ENCODE results near the gene DACH1. TPM values are rescaled to one million over a fixed set of nuclear protein-coding genes. Genes with fewer than 3 reads are reported as not detected.

Gene DACH1
- total and polyA plus RNA-seq, 2 of the 13 experiments (the other 11 are each of a cell fraction or from before 2014, with no cell fraction given) = not detected

DNA sequence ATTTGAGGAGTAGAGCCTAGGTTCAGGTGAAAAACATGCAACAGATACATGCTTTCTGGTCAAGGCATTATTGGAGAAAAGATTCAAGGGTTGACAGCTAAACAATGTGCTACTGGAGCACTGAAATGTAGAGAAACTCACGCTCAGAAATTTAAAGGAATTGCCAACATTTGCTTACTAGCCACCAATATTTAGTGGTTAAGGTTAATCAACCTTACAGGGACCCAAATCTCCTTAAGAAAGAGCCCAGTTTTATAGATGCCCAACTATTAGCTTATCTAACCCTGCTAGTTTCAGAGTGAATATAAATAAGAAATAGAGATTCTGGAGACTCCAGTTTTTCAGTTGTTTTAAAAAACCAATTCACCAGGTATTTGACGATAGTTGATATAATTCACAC, 203.6 kb downstream of the DACH1 start:
- no peak overlapping the region for H2AFZ ChIP-seq (ENCODE audit: low read length)
- in situ Hi-C loops (cut with HindIII; ENCODE audit: extremely low pct_ligation_motif_present, low pct_unique_long_range_greater_than_20kb) = no loop called here
- FAIRE-seq (no peak), DNase-seq (ENCODE audit: low spot score) (no peak), ATAC-seq (no peak)
- H3K4me3 ChIP-seq (replicated peaks in 1 of 3; ENCODE audit: insufficient read depth in 1 of 3, low read depth in 2 of 3, low read length in 3 of 3) = no peak overlapping the region
- H3K4me2 ChIP-seq (ENCODE audit: low read depth, low read length) = no peak overlapping the region
- no peaks in the 10 kb centered on the region for H3K4me1 ChIP-seq (ENCODE audit: insufficient read depth, low read length)
- no peak overlapping the region for H3K9ac ChIP-seq (ENCODE audit: insufficient read depth, low read depth, low read length)
- no peak overlapping the region for H3K27ac ChIP-seq (ENCODE audit: extremely low read length, insufficient read depth, low read length)
- TF ChIP-seq ONECUT2 (CRISPR knock-in tag; IDR thresholded peaks at IDR 0.05) (no peak), RORA (CRISPR knock-in tag; IDR thresholded peaks at IDR 0.05) (no peak), ZNF574 (CRISPR knock-in tag; IDR thresholded peaks at IDR 0.05) (no peak), HDAC1 (CRISPR knock-in tag; IDR thresholded peaks at IDR 0.05) (no peak), GZF1 (CRISPR knock-in tag; IDR thresholded peaks at IDR 0.05) (no peak), SNAPC2 (CRISPR knock-in tag; IDR thresholded peaks at IDR 0.05) (no peak), ZNF598 (CRISPR knock-in tag; IDR thresholded peaks at IDR 0.05; ENCODE audit: borderline replicate concordance) (no peak), ZNF138 (CRISPR knock-in tag; IDR thresholded peaks at IDR 0.05; ENCODE audit: low read depth) (no peak)
- TF ChIP-seq, protein P1, sequence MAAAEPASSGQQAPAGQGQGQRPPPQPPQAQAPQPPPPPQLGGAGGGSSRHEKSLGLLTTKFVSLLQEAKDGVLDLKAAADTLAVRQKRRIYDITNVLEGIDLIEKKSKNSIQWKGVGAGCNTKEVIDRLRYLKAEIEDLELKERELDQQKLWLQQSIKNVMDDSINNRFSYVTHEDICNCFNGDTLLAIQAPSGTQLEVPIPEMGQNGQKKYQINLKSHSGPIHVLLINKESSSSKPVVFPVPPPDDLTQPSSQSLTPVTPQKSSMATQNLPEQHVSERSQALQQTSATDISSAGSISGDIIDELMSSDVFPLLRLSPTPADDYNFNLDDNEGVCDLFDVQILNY (CRISPR knock-in tag; conservative IDR thresholded peaks at IDR 0.05) = no peak
- TF ChIP-seq, protein P2, sequence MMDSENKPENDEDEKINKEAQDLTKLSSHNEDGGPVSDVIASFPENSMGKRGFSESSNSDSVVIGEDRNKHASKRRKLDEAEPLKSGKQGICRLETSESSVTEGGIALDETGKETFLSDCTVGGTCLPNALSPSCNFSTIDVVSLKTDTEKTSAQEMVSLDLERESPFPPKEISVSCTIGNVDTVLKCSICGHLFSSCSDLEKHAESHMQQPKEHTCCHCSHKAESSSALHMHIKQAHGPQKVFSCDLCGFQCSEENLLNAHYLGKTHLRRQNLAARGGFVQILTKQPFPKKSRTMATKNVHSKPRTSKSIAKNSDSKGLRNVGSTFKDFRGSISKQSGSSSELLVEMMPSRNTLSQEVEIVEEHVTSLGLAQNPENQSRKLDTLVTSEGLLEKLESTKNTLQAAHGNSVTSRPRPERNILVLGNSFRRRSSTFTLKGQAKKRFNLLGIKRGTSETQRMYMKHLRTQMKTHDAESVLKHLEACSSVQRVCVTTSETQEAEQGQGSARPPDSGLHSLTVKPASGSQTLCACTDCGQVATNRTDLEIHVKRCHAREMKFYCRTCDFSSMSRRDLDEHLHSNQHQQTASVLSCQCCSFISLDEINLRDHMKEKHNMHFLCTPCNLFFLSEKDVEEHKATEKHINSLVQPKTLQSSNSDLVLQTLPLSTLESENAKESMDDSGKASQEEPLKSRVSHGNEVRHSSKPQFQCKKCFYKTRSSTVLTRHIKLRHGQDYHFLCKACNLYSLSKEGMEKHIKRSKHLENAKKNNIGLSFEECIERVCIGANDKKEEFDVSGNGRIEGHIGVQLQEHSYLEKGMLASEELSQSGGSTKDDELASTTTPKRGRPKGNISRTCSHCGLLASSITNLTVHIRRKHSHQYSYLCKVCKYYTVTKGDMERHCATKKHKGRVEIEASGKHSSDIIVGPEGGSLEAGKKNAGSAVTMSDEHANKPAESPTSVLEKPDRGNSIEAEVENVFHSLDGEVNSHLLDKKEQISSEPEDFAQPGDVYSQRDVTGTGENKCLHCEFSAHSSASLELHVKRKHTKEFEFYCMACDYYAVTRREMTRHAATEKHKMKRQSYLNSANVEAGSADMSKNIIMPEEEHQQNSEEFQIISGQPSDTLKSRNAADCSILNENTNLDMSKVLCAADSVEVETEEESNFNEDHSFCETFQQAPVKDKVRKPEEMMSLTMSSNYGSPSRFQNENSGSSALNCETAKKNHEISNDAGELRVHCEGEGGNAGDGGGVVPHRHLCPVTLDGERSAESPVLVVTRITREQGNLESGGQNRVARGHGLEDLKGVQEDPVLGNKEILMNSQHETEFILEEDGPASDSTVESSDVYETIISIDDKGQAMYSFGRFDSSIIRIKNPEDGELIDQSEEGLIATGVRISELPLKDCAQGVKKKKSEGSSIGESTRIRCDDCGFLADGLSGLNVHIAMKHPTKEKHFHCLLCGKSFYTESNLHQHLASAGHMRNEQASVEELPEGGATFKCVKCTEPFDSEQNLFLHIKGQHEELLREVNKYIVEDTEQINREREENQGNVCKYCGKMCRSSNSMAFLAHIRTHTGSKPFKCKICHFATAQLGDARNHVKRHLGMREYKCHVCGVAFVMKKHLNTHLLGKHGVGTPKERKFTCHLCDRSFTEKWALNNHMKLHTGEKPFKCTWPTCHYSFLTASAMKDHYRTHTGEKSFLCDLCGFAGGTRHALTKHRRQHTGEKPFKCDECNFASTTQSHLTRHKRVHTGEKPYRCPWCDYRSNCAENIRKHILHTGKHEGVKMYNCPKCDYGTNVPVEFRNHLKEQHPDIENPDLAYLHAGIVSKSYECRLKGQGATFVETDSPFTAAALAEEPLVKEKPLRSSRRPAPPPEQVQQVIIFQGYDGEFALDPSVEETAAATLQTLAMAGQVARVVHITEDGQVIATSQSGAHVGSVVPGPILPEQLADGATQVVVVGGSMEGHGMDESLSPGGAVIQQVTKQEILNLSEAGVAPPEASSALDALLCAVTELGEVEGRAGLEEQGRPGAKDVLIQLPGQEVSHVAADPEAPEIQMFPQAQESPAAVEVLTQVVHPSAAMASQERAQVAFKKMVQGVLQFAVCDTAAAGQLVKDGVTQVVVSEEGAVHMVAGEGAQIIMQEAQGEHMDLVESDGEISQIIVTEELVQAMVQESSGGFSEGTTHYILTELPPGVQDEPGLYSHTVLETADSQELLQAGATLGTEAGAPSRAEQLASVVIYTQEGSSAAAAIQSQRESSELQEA (CRISPR knock-in tag; IDR thresholded peaks at IDR 0.05; ENCODE audit: not compliant biosample characterization) = no peak
- no peaks in the 10 kb centered on the region for H3K27me3 ChIP-seq (ENCODE audit: control insufficient read depth in 1 of 2, insufficient read depth in 2 of 2, low read length in 2 of 2)
- no peaks in the 10 kb centered on the region for H3K36me3 ChIP-seq (replicated peaks in 1 of 2; ENCODE audit: control insufficient read depth in 1 of 2, insufficient read depth in 2 of 2, low read length in 2 of 2)
- BruUV-seq (replicated peaks) = no TSS peak
- ChIA-PET POLR2A (no interaction called here), CTCF (ENCODE audit: low intra/inter-chr PET ratio, low total read pairs) (no interaction called here)
- intact Hi-C loops (cut with micrococcal nuclease; ENCODE audit: unreplicated experiment) = no loop called here
- whole genome bisulfite sequencing (ENCODE audit: low lambda C conversion rate) = 25% methylated on average over 2 of the region's 2 CpGs
- H3K79me2 ChIP-seq (ENCODE audit: insufficient read depth, low read length) = no peaks in the 10 kb centered on the region
- no peaks in the 10 kb centered on the region for H3K9me3 ChIP-seq (ENCODE audit: low read length)
- no peaks in the 10 kb centered on the region for H4K20me1 ChIP-seq (ENCODE audit: insufficient read depth, low read length)

All from HepG2 (cell line).